ENCODE results near the gene COG3. TPM values are rescaled to one million over a fixed set of nuclear protein-coding genes. Genes with fewer than 3 reads are reported as not detected.

The COG3 gene
- total RNA-seq, 4 donors from 2014 or later, result 38.2 to 103 (median 58.5) TPM

DNA sequence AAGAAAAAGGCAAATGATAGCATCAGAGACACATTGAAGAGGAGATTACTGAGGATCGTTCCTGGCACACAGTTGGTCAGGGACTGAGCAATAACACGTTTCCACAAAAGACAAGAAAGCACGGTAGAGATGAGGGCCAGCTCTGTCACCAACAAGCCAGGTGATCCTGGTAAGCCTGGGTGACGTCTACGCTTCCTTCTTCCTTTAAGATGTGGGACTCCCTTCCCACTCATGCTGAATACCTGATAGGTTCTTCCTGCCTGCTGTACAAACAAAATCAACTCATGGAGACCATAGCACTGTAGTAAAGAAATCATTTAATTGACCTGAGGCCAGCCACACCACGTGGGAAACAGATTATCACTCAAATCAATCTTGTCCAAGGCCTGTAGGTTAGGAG, 19.7 kb upstream of the COG3 start:
- DNase-seq, result no peak
- Histone ChIP-seq H3K9me3 (no peaks in the 10 kb centered on the region), H3K36me3 (no peaks in the 10 kb centered on the region), H3K4me1 (peaks cover 0 to 24% (median 5%) of the 10 kb centered on the region in 4 donors), H3K27ac (no peak overlapping the region), H3K4me3 (no peak overlapping the region), H3K27me3 (no peaks in the 10 kb centered on the region)
- in situ Hi-C loops (cut with MboI; ENCODE audit: low pct_ligation_motif_present in 1 of 4, low pct_unique_long_range_greater_than_20kb in 1 of 4, low sequenced_read_pairs in 3 of 4) (no loop called here), intact Hi-C loops (cut with DNase I; ENCODE audit: low total_unique reads) (loop anchor here (1.0 kb wide), 1 partner anchor 35 kb away; no protein-coding TSS in a partner anchor)
- 44 to 68% methylated on average over 6 of the region's 6 CpGs for WGBS, 2 donors (ENCODE audit: low coverage in 1 of 2)
- TF ChIP-seq, protein P1, sequence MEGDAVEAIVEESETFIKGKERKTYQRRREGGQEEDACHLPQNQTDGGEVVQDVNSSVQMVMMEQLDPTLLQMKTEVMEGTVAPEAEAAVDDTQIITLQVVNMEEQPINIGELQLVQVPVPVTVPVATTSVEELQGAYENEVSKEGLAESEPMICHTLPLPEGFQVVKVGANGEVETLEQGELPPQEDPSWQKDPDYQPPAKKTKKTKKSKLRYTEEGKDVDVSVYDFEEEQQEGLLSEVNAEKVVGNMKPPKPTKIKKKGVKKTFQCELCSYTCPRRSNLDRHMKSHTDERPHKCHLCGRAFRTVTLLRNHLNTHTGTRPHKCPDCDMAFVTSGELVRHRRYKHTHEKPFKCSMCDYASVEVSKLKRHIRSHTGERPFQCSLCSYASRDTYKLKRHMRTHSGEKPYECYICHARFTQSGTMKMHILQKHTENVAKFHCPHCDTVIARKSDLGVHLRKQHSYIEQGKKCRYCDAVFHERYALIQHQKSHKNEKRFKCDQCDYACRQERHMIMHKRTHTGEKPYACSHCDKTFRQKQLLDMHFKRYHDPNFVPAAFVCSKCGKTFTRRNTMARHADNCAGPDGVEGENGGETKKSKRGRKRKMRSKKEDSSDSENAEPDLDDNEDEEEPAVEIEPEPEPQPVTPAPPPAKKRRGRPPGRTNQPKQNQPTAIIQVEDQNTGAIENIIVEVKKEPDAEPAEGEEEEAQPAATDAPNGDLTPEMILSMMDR (IDR thresholded peaks at IDR 0.05), result no peak
- TF ChIP-seq EP300 (IDR thresholded peaks at IDR 0.05; ENCODE audit: low read depth), result no peak
- TF ChIP-seq POLR2A (IDR thresholded peaks at IDR 0.05), result no peak
- TF ChIP-seq POLR2AphosphoS5 (IDR thresholded peaks at IDR 0.05), result no peak

DNA sequence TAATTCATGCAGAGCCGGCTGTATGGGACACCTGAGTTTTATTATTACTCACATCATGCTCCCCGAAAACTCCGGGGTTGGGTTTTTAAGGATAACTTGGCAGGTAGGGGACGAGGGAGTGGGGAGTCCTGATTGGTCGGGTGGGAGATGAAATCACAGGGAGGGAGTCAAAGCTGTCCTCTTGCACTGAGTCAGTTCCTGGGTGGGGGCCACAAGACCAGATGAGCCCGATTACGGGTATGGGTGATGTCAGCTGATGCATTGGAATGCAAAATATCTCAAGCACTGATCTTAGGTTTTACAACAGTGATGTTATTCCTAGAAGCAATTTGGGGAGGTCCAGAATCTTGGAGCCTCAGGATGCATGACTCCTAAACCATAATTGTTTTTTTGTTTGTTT, 18.6 kb upstream of the COG3 start:
- intact Hi-C loops (cut with DNase I; ENCODE audit: low total_unique reads) (no loop called here), in situ Hi-C loops (cut with MboI; ENCODE audit: low pct_ligation_motif_present in 1 of 4, low pct_unique_long_range_greater_than_20kb in 1 of 4, low sequenced_read_pairs in 3 of 4) (no loop called here)
- TF ChIP-seq, protein P1 (IDR thresholded peaks at IDR 0.05), result no peak
- TF ChIP-seq POLR2AphosphoS5 (IDR thresholded peaks at IDR 0.05) (no peak), EP300 (IDR thresholded peaks at IDR 0.05; ENCODE audit: low read depth) (no peak), POLR2A (IDR thresholded peaks at IDR 0.05) (no peak)
- Histone ChIP-seq H3K27ac (no peak overlapping the region), H3K36me3 (no peaks in the 10 kb centered on the region), H3K9me3 (no peaks in the 10 kb centered on the region), H3K27me3 (no peaks in the 10 kb centered on the region), H3K4me3 (no peak overlapping the region), H3K4me1 (peaks cover 0 to 17% (median 4%) of the 10 kb centered on the region in 4 donors)
- DNase-seq, result no peak
- 76 to 84% methylated on average over 2 to 7 of the region's 7 CpGs for WGBS, 2 donors (ENCODE audit: low coverage in 1 of 2)

DNA sequence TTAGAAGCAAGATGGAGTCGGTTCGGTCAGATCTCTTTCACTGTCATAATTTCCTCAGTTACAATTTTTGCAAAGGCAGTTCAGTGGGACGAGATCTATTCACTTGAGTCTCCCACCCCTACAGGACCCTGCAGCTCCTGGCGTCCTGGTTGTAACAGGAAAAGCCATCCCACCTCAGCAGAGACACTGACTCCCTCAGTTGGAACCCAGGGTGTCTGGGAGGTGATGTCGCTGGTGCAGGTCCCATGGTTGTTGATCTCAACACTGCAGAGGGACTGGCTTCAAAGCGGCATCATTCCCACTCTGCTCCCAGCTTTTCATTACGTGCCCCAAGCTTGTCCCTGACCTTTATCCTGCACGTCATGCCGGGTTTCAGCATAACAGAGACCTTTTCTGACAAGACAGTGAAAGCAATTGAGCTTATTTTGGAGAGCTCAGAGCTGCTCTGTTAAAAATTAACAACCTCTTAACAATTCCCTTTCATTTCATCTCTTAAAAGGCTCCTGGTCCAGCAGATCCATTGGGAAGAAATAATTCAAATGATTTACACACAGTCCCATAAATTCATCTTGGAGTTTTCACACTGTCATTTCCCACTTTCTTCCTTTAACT, 17.6 kb upstream of the COG3 start:
- no peak for DNase-seq
- Histone ChIP-seq H3K27me3 (no peaks in the 10 kb centered on the region), H3K4me3 (no peak overlapping the region), H3K27ac (no peak overlapping the region), H3K36me3 (no peaks in the 10 kb centered on the region), H3K9me3 (no peaks in the 10 kb centered on the region), H3K4me1 (peaks cover 0 to 9% (median 4%) of the 10 kb centered on the region in 4 donors)
- TF ChIP-seq POLR2AphosphoS5 (IDR thresholded peaks at IDR 0.05), result no peak
- TF ChIP-seq, protein P1 (IDR thresholded peaks at IDR 0.05), result no peak
- in situ Hi-C loops (cut with MboI; ENCODE audit: low pct_ligation_motif_present in 1 of 4, low pct_unique_long_range_greater_than_20kb in 1 of 4, low sequenced_read_pairs in 3 of 4) (no loop called here), intact Hi-C loops (cut with DNase I; ENCODE audit: low total_unique reads) (no loop called here)
- 58 to 60% methylated on average over 3 to 9 of the region's 9 CpGs for WGBS, 2 donors (ENCODE audit: low coverage in 1 of 2)

DNA sequence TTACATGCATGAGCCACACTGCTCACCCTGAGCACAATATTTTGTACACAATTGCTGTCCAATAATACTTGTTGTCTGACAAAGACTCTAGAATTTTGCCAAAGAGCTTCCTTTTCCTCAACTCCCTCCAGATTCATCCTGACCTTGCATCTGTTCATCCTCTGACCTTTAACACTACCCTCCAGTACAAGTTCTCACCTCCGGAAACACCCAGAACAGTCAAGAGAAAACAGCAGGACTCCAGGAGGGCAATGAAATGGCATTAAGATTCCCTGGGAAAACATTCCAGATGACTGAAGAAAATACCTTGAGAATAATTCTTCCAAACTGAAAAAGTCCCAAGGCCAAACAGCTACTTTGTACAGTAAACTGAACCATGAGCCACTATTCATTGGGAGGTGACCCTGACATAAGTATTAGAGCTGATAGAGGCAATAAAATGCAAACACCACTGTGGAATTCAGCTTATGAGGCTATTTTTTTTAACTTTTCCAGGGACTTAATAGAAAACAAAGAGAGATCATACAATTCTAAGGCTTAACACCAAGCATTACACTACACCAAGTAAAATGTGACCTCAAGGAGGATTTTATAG, 15.7 kb upstream of the COG3 start:
- DNase-seq, result no peak
- 83 to 100% methylated on average over 1 of the region's 1 CpG for WGBS, 2 donors (ENCODE audit: low coverage in 1 of 2)
- H3K27me3 ChIP-seq, result no peaks in the 10 kb centered on the region
- no peaks in the 10 kb centered on the region for H3K36me3 ChIP-seq
- H3K9me3 ChIP-seq, result no peaks in the 10 kb centered on the region
- H3K4me3 ChIP-seq, result no peak overlapping the region
- intact Hi-C loops (cut with DNase I; ENCODE audit: low total_unique reads) (no loop called here), in situ Hi-C loops (cut with MboI; ENCODE audit: low pct_ligation_motif_present in 1 of 4, low pct_unique_long_range_greater_than_20kb in 1 of 4, low sequenced_read_pairs in 3 of 4) (no loop called here)
- no peak for TF ChIP-seq POLR2AphosphoS5 (IDR thresholded peaks at IDR 0.05)
- no peak for TF ChIP-seq POLR2A (IDR thresholded peaks at IDR 0.05)
- TF ChIP-seq EP300 (IDR thresholded peaks at IDR 0.05; ENCODE audit: low read depth), result no peak
- TF ChIP-seq, protein P1 (IDR thresholded peaks at IDR 0.05), result no peak
- no peak overlapping the region for H3K27ac ChIP-seq
- peaks cover 0 to 9% (median 4%) of the 10 kb centered on the region in 4 donors for H3K4me1 ChIP-seq

All from transverse colon (tissue), 4 donors.